ENCODE results near the gene RTN4RL1. TPM values are rescaled to one million over a fixed set of nuclear protein-coding genes. Genes with fewer than 3 reads are reported as not detected.

Gene RTN4RL1
- total and polyA plus RNA-seq, 2 of the 13 experiments (the other 11 are each of a cell fraction or from before 2014, with no cell fraction given): 0.01 TPM; not detected in 1

DNA sequence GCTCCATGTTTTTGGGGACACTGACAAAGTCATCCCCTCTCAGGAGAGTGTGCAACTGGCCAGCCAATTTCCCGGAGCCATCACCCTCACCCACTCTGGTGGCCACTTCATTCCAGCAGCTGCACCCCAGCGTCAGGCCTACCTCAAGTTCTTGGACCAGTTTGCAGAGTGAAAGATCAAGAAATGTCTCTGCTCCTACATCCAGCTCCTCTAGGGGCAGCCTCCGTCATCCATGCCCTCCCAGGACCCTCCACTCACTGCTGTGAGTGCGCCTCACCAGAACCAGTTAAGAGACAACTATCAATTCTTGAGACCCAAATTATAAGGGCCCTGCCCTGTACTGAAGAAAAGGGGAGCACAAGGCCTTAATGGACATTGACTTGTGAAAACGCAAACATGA lies 17.8 kb upstream of the RTN4RL1 start:
- intact Hi-C loops (cut with micrococcal nuclease; ENCODE audit: unreplicated experiment) (no loop called here), in situ Hi-C loops (cut with HindIII; ENCODE audit: extremely low pct_ligation_motif_present, low pct_unique_long_range_greater_than_20kb) (loop anchor here (25.0 kb wide), 1 partner anchor 331 kb away; the partner anchor contains the start of genes TLCD2 and WDR81)
- FAIRE-seq (no peak), ATAC-seq (no peak), DNase-seq (ENCODE audit: low spot score) (no peak)
- peak overlapping the region; percentile 86 for H3K4me2 ChIP-seq (ENCODE audit: low read depth, low read length)
- TF ChIP-seq ZFAT (CRISPR knock-in tag; conservative IDR thresholded peaks at IDR 0.05) (no peak), PAWR (CRISPR knock-in tag; IDR thresholded peaks at IDR 0.05; ENCODE audit: borderline replicate concordance) (no peak), KDM5B (CRISPR knock-in tag; IDR thresholded peaks at IDR 0.05; ENCODE audit: borderline replicate concordance) (no peak), FOXP1 (IDR thresholded peaks at IDR 0.05) (no peak), FOXP1 (CRISPR knock-in tag; IDR thresholded peaks at IDR 0.05) (no peak), FOXA3 (CRISPR knock-in tag; IDR thresholded peaks at IDR 0.05) (no peak), KDM5A (IDR thresholded peaks at IDR 0.05; ENCODE audit: borderline replicate concordance, low read length) (no peak), SP140L (CRISPR knock-in tag; IDR thresholded peaks at IDR 0.05; ENCODE audit: borderline replicate concordance) (no peak), STAT5B (CRISPR knock-in tag; IDR thresholded peaks at IDR 0.05) (no peak), XRCC5 (optimal IDR thresholded peaks at IDR 0.05; ENCODE audit: low read length) (peak; percentile 12), AKAP8 (CRISPR knock-in tag; IDR thresholded peaks at IDR 0.05) (no peak), ZNF850 (CRISPR knock-in tag; conservative IDR thresholded peaks at IDR 0.05) (no peak), ZNF747 (CRISPR knock-in tag; IDR thresholded peaks at IDR 0.05; ENCODE audit: borderline replicate concordance) (no peak)
- TF ChIP-seq, protein P1, sequence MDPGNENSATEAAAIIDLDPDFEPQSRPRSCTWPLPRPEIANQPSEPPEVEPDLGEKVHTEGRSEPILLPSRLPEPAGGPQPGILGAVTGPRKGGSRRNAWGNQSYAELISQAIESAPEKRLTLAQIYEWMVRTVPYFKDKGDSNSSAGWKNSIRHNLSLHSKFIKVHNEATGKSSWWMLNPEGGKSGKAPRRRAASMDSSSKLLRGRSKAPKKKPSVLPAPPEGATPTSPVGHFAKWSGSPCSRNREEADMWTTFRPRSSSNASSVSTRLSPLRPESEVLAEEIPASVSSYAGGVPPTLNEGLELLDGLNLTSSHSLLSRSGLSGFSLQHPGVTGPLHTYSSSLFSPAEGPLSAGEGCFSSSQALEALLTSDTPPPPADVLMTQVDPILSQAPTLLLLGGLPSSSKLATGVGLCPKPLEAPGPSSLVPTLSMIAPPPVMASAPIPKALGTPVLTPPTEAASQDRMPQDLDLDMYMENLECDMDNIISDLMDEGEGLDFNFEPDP (CRISPR knock-in tag; conservative IDR thresholded peaks at IDR 0.05): 0 out of 2 replicates have a peak, but pooled peaks have one; percentile 64
- no peak overlapping the region for H2AFZ ChIP-seq (ENCODE audit: low read length)
- peaks cover 4 to 15% of the 10 kb centered on the region in 2 experiments; a peak in 3 of 5 replicates for H3K36me3 ChIP-seq (replicated peaks in 1 of 2; ENCODE audit: control insufficient read depth in 1 of 2, insufficient read depth in 2 of 2, low read length in 2 of 2)
- no peak overlapping the region for H3K27ac ChIP-seq (ENCODE audit: extremely low read length, insufficient read depth, low read length)
- H3K4me1 ChIP-seq (ENCODE audit: insufficient read depth, low read length): peaks cover 8% of the 10 kb centered on the region
- no peaks in the 10 kb centered on the region for H3K9me3 ChIP-seq (ENCODE audit: low read length)
- peak overlapping the region; percentile 85 for H3K9ac ChIP-seq (ENCODE audit: insufficient read depth, low read depth, low read length)
- 95% methylated on average over 4 of the region's 5 CpGs for WGBS (ENCODE audit: low lambda C conversion rate)
- H3K79me2 ChIP-seq (ENCODE audit: insufficient read depth, low read length): no peaks in the 10 kb centered on the region
- no peaks in the 10 kb centered on the region for H4K20me1 ChIP-seq (ENCODE audit: insufficient read depth, low read length)
- BruUV-seq (replicated peaks): TSS peak; percentile 64
- H3K27me3 ChIP-seq (ENCODE audit: control insufficient read depth in 1 of 2, insufficient read depth in 2 of 2, low read length in 2 of 2): no peaks in the 10 kb centered on the region
- ChIA-PET CTCF (ENCODE audit: low intra/inter-chr PET ratio, low total read pairs) (interaction anchor here (1.9 kb wide), 1 partner anchor 134 kb away, joined by 8 read pairs; no protein-coding TSS in a partner anchor), POLR2A (no interaction called here)
- H3K4me3 ChIP-seq (replicated peaks in 1 of 3; ENCODE audit: insufficient read depth in 1 of 3, low read depth in 2 of 3, low read length in 3 of 3): peak overlapping the region in 2 of 3 experiments; percentile 70 to 81; a peak in 4 of 6 replicates

Data from HepG2 (cell line).